HepG2 (cell line): ENCODE results near the gene CLIC3. TPM values are rescaled to one million over a fixed set of nuclear protein-coding genes. Genes with fewer than 3 reads are reported as not detected.

Experiments used
- ARNT ChIP-seq: fragments of 450-650 bp; IDR thresholded peaks from 2 replicates; pipeline ENCODE4 v1.6.1; 2017
- EHMT2 ChIP-seq: fragments of 200-600 bp; sonication (generic); IDR thresholded peaks from 2 replicates; pipeline ENCODE4 v1.7.0; 2017; ENCODE audit warnings: antibody characterized with exemption, low read depth, low read length, borderline replicate concordance
- GABPA ChIP-seq, 2 experiments: IDR thresholded peaks; 2 replicates each; pipeline ENCODE4 v1.6.1; 2011 to 2016; ENCODE audit warnings: low read depth in 2 of 2, low read length in 1 of 2, missing biosample characterization in 1 of 2, missing genetic modification characterization in 1 of 2
- HMG20A ChIP-seq: IDR thresholded peaks from 2 replicates; pipeline ENCODE4 v1.6.1; 2016; ENCODE audit warnings: borderline replicate concordance
- MXD4 ChIP-seq: IDR thresholded peaks from 2 replicates; pipeline ENCODE4 v1.6.1; 2016; ENCODE audit warnings: mild to moderate bottlenecking, missing biosample characterization, missing genetic modification reagents
- NCOA2 ChIP-seq: sonication (generic); formaldehyde crosslinking; IDR thresholded peaks from 2 replicates; pipeline ENCODE4 v1.8.0; 2022; ENCODE audit warnings: inconsistent platforms
- NFYB ChIP-seq: sonication (generic); formaldehyde crosslinking; IDR thresholded peaks from 2 replicates; pipeline ENCODE4 v1.4.0; 2020; ENCODE audit warnings: missing genetic modification reagents
- PAF1 ChIP-seq: IDR thresholded peaks from 2 replicates; pipeline ENCODE4 v1.6.1; 2016; ENCODE audit warnings: missing genetic modification reagents, missing compliant biosample characterization
- SP1 ChIP-seq, 2 experiments: fragments of 450-650 bp in 1 of 2; sonication (generic) in 1 of 2; formaldehyde crosslinking in 1 of 2; IDR thresholded peaks; 2 replicates each; pipeline versions ENCODE4 v1.4.0 to v1.6.1; 2016 to 2020; ENCODE audit warnings: missing genetic modification reagents in 1 of 2
- TERF1 ChIP-seq: sonication (generic); formaldehyde crosslinking; IDR thresholded peaks from 2 replicates; pipeline ENCODE4 v1.8.0; 2022; ENCODE audit warnings: mild to moderate bottlenecking, missing genetic modification reagents, moderate library complexity
- ZBTB7B ChIP-seq: sonication (generic); formaldehyde crosslinking; IDR thresholded peaks from 2 replicates; pipeline ENCODE4 v1.4.0; 2020; ENCODE audit warnings: missing genetic modification reagents
- ZFP36L2 ChIP-seq: sonication (generic); formaldehyde crosslinking; IDR thresholded peaks from 2 replicates; pipeline ENCODE4 v1.4.0; 2020; ENCODE audit warnings: missing genetic modification reagents
- ZNF142 ChIP-seq: sonication (generic); formaldehyde crosslinking; IDR thresholded peaks from 2 replicates; pipeline ENCODE4 v1.4.0; 2020; ENCODE audit warnings: missing genetic modification reagents
- ZNF34 ChIP-seq: sonication (generic); formaldehyde crosslinking; IDR thresholded peaks from 2 replicates; pipeline ENCODE4 v1.4.0; 2020; ENCODE audit warnings: mild to moderate bottlenecking, missing genetic modification reagents, borderline replicate concordance
- ZNF510 ChIP-seq: sonication (generic); formaldehyde crosslinking; IDR thresholded peaks from 2 replicates; pipeline ENCODE4 v1.4.0; 2020; ENCODE audit warnings: low read depth, mild to moderate bottlenecking, missing genetic modification reagents
- ZNF564 ChIP-seq: sonication (generic); formaldehyde crosslinking; IDR thresholded peaks from 2 replicates; pipeline ENCODE4 v1.8.1; 2023; ENCODE audit warnings: mild to moderate bottlenecking, missing genetic modification reagents
- ZNF670 ChIP-seq: sonication (generic); formaldehyde crosslinking; IDR thresholded peaks from 2 replicates; pipeline ENCODE4 v1.8.0; 2022; ENCODE audit warnings: mild to moderate bottlenecking, missing genetic modification reagents, borderline replicate concordance
- polyA plus RNA-seq, 8 experiments: library from polyadenylated mRNA; depleted of rRNA in 3 of 8; stranded (reverse) in 7 of 8; unstranded in 1 of 8; fragments of >200 nt; fragmentation: Illumina TruSeq in 4 of 8; extraction: Trizol in 4 of 8; gene quantifications; 2 replicates each; pipeline versions ENCODE4 v1.2.1 to v1.2.3, GENCODE V29; 2011 to 2016; ENCODE audit warnings: low read depth in 4 of 8, missing spikeins in 1 of 8, mixed read lengths in 1 of 8; ENCODE audit not compliant: insufficient read depth in 1 of 8
- total RNA-seq, 5 experiments: library from RNA; depleted of rRNA; stranded (reverse); fragments of >200 nt; fragmentation: Illumina TruSeq; extraction: Trizol; gene quantifications; 2 replicates each; pipeline ENCODE4 v1.2.3, GENCODE V29; 2016; ENCODE audit warnings: low read depth in 1 of 5
- TF ChIP-seq, protein P1 (sequence below): IDR thresholded peaks from 2 replicates; pipeline ENCODE4 v1.6.1; 2018; ENCODE audit warnings: missing genetic modification reagents

CLIC3 gene
- total and polyA plus RNA-seq, 2 of the 13 experiments (the other 11 are each of a cell fraction or from before 2014, with no cell fraction given): 0.51 to 1.5 TPM

- no peak for TF ChIP-seq ZNF142 (CRISPR knock-in tag)
- TF ChIP-seq MXD4 (CRISPR knock-in tag): no peak
- TF ChIP-seq ARNT: no peak
- no peak for TF ChIP-seq GABPA (IDR thresholded peaks at IDR 0.05; ENCODE audit: low read depth, low read length)
- no peak for TF ChIP-seq GABPA (CRISPR knock-in tag; IDR thresholded peaks at IDR 0.05; ENCODE audit: low read depth)
- TF ChIP-seq ZNF670 (CRISPR knock-in tag): no peak
- peak; percentile 48; the same call in 1 of the 2 replicates for TF ChIP-seq ZNF34 (CRISPR knock-in tag)
- no peak for TF ChIP-seq EHMT2
- 0 out of 2 replicates have a peak, but pooled peaks have one; percentile 73 for TF ChIP-seq ZNF510 (CRISPR knock-in tag)
- TF ChIP-seq ZNF564 (CRISPR knock-in tag): no peak
- TF ChIP-seq HMG20A (CRISPR knock-in tag): no peak
- TF ChIP-seq, protein P1, sequence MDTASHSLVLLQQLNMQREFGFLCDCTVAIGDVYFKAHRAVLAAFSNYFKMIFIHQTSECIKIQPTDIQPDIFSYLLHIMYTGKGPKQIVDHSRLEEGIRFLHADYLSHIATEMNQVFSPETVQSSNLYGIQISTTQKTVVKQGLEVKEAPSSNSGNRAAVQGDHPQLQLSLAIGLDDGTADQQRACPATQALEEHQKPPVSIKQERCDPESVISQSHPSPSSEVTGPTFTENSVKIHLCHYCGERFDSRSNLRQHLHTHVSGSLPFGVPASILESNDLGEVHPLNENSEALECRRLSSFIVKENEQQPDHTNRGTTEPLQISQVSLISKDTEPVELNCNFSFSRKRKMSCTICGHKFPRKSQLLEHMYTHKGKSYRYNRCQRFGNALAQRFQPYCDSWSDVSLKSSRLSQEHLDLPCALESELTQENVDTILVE (CRISPR knock-in tag): no peak
- TF ChIP-seq ZBTB7B (CRISPR knock-in tag): peak; percentile 87
- TF ChIP-seq SP1 (IDR thresholded peaks at IDR 0.05): no peak
- 0 out of 2 replicates have a peak, but pooled peaks have one; percentile 8 for TF ChIP-seq SP1 (CRISPR knock-in tag; IDR thresholded peaks at IDR 0.05)
- TF ChIP-seq TERF1 (CRISPR knock-in tag): no peak
- TF ChIP-seq NCOA2 (CRISPR knock-in tag): no peak
- TF ChIP-seq ZFP36L2 (CRISPR knock-in tag): no peak
- no peak for TF ChIP-seq PAF1
- TF ChIP-seq NFYB: no peak
Measured at GRCh38 chr9:136996361-136997292, at the start of gene CLIC3 (continued).
